GM12878 (cell line): Measurements from ENCODE around the gene DOCK1. TPM values are rescaled to one million over a fixed set of nuclear protein-coding genes. Genes with fewer than 3 reads are reported as not detected.

Experiments
- ATAC-seq: fragments of 200-7000 bp; cut with Tn5 transposase; 3 replicates; pipeline ENCODE4 v1.9.1; 2020; ENCODE audit warnings: mild to moderate bottlenecking, moderate library complexity
- BruUV-seq: library from RNA; stranded (reverse); fragments of 400-500 nt; replicated peaks from 2 replicates; lab custom pipeline; 2021; lab: Mats Ljungman, UMichigan
- CTCF ChIA-PET: fragments of 300-600 bp; sonication (Branson Sonifier 250); formaldehyde crosslinking; extraction: SDS; loops from one replicate; lab custom pipeline; 2021; ENCODE audit warnings: inconsistent platforms; lab: Yijun Ruan, JAX
- POLR2A ChIA-PET: fragments of 350-600 bp; formaldehyde crosslinking; extraction: SDS; loops from one replicate; lab custom pipeline; 2021; ENCODE audit warnings: inconsistent platforms; lab: Charles Lee
- RAD21 ChIA-PET: fragments of 300-600 bp; sonication (Branson Sonifier 250); formaldehyde crosslinking; loops from one replicate; lab custom pipeline; 2023; ENCODE audit warnings: antibody characterized with exemption; ENCODE audit not compliant: unreplicated experiment; lab: Charles Lee
- SMC1A ChIA-PET: fragments of 300-600 bp; sonication (Branson Sonifier 250); formaldehyde crosslinking; loops from one replicate; lab custom pipeline; 2023; ENCODE audit not compliant: unreplicated experiment, uncharacterized antibody; lab: Charles Lee
- DNase-seq: peaks from one replicate; pipeline ENCODE4 v3.0.0-alpha.2; 2011; ENCODE audit warnings: low read depth, low spot score
- FAIRE-seq: peaks from 3 replicates; lab custom pipeline; 2011; peaks lifted over from hg19 to GRCh38; lab: Jason Lieb, UNC
- H2AFZ ChIP-seq: 2 replicates; pipeline ENCODE4 v1.6.0; 2011; ENCODE audit warnings: low read depth, low read length, control low read depth; ENCODE audit not compliant: control insufficient read depth
- H3K27ac ChIP-seq: 2 replicates; pipeline ENCODE4 v1.5.1; 2011; ENCODE audit warnings: control low read depth; ENCODE audit not compliant: control insufficient read depth, insufficient read depth
- H3K27me3 ChIP-seq, 2 experiments: replicated peaks in 1 of 2; 2 replicates each; pipeline versions ENCODE4 v1.6.0 to v1.6.1; 2011; ENCODE audit warnings: low read length in 1 of 2; ENCODE audit not compliant: control insufficient read depth in 2 of 2, insufficient read depth in 2 of 2
- H3K36me3 ChIP-seq, 2 experiments: 2 replicates each; pipeline ENCODE4 v1.5.1; 2011; ENCODE audit warnings: low read length in 1 of 2; ENCODE audit not compliant: control insufficient read depth in 2 of 2, insufficient read depth in 2 of 2
- H3K4me1 ChIP-seq: 2 replicates; pipeline ENCODE4 v1.6.1; 2011; ENCODE audit warnings: mild to moderate bottlenecking, low read length, moderate library complexity, mixed read lengths; ENCODE audit not compliant: control insufficient read depth, insufficient read depth
- H3K4me2 ChIP-seq: 2 replicates; pipeline ENCODE4 v1.6.0; 2011; ENCODE audit warnings: control low read depth; ENCODE audit not compliant: control insufficient read depth, insufficient read depth
- H3K4me3 ChIP-seq: fragments of 200-600 bp; sonication (generic); 2 replicates; pipeline ENCODE4 v1.5.1; 2016
- H3K79me2 ChIP-seq: 2 replicates; pipeline ENCODE4 v1.6.0; 2011; ENCODE audit warnings: low read length; ENCODE audit not compliant: control insufficient read depth, insufficient read depth
- H3K9ac ChIP-seq: 2 replicates; pipeline ENCODE4 v1.8.0; 2011; ENCODE audit warnings: low read length, control low read depth, mixed read lengths; ENCODE audit not compliant: control insufficient read depth, insufficient read depth
- H3K9me3 ChIP-seq: replicated peaks from 3 replicates; pipeline ENCODE4 v1.5.1; 2011; ENCODE audit warnings: mild to moderate bottlenecking, low read length; ENCODE audit not compliant: control insufficient read depth, insufficient read depth
- H4K20me1 ChIP-seq: 2 replicates; pipeline ENCODE4 v1.6.0; 2011; ENCODE audit not compliant: control insufficient read depth, insufficient read depth
- CBFB ChIP-seq: IDR thresholded peaks from 2 replicates; pipeline ENCODE4 v1.6.1; 2016; ENCODE audit warnings: antibody characterized with exemption, low read depth
- DPF2 ChIP-seq: fragments of 450-650 bp; IDR thresholded peaks from 2 replicates; pipeline ENCODE4 v1.6.1; 2017; ENCODE audit warnings: mild to moderate bottlenecking
- E2F8 ChIP-seq: fragments of 450-650 bp; IDR thresholded peaks from 2 replicates; pipeline ENCODE4 v1.6.1; 2018; ENCODE audit warnings: mild to moderate bottlenecking, low read depth, moderate library complexity; ENCODE audit not compliant: partially characterized antibody
- IRF5 ChIP-seq: fragments of 450-650 bp; IDR thresholded peaks from 2 replicates; pipeline ENCODE4 v1.6.1; 2017; ENCODE audit warnings: borderline replicate concordance
- JUND ChIP-seq: IDR thresholded peaks from 2 replicates; pipeline ENCODE4 v1.6.1; 2012; ENCODE audit warnings: low read depth, mild to moderate bottlenecking, low read length, improper control_type of control experiment, moderate library complexity
- NR2C2 ChIP-seq: IDR thresholded peaks from 2 replicates; pipeline ENCODE4 v1.6.1; 2011; ENCODE audit warnings: borderline replicate concordance, low read depth; ENCODE audit not compliant: control insufficient read depth, insufficient read length
- POLR2AphosphoS2 ChIP-seq: IDR thresholded peaks from 2 replicates; pipeline ENCODE4 v1.6.1; 2011; ENCODE audit warnings: low read depth, mild to moderate bottlenecking, low read length, improper control_type of control experiment, moderate library complexity
- POU2F2 ChIP-seq: IDR thresholded peaks from 3 replicates; pipeline ENCODE4 v1.6.1; 2011; ENCODE audit warnings: low read depth, mild to moderate bottlenecking, low read length, borderline replicate concordance
- SIN3A ChIP-seq: IDR thresholded peaks from 2 replicates; pipeline ENCODE4 v1.6.1; 2012; ENCODE audit warnings: low read depth, low read length, improper control_type of control experiment
- SIX5 ChIP-seq: IDR thresholded peaks from 2 replicates; pipeline ENCODE4 v1.6.1; 2011; ENCODE audit warnings: mild to moderate bottlenecking, low read depth, low read length, moderate library complexity; ENCODE audit not compliant: severe bottlenecking
- SPI1 ChIP-seq: IDR thresholded peaks from 2 replicates; pipeline ENCODE4 v1.6.1; 2011; ENCODE audit warnings: low read depth, mild to moderate bottlenecking, low read length, moderate library complexity, borderline replicate concordance; ENCODE audit not compliant: insufficient read depth
- SREBF2 ChIP-seq: IDR thresholded peaks from 2 replicates; pipeline ENCODE4 v1.6.1; 2012; ENCODE audit warnings: mild to moderate bottlenecking, low read length
- ZNF24 ChIP-seq: fragments of 450-650 bp; IDR thresholded peaks from 2 replicates; pipeline ENCODE4 v1.6.1; 2017; ENCODE audit warnings: antibody characterized with exemption, mild to moderate bottlenecking
- ZNF592 ChIP-seq: fragments of 450-650 bp; IDR thresholded peaks from 2 replicates; pipeline ENCODE4 v1.6.1; 2017; ENCODE audit warnings: mild to moderate bottlenecking, moderate library complexity
- ZNF622 ChIP-seq: fragments of 450-650 bp; IDR thresholded peaks from 2 replicates; pipeline ENCODE4 v1.6.1; 2017; ENCODE audit warnings: mild to moderate bottlenecking, inconsistent platforms
- WGBS: methylation state at CpG from one replicate; pipeline ENCODE4 v1.1.6; 2016; ENCODE audit warnings: low lambda C conversion rate; ENCODE audit not compliant: insufficient replicate concordance, insufficient coverage; ENCODE audit errors: missing lambda C conversion rate; 5-methylcytosine and 5-hydroxymethylcytosine counted together
- in situ Hi-C: fragments of 300-500 bp; cut with MboI; formaldehyde crosslinking; loops from 9 replicates; pipeline ENCODE4 v1.14.3; 2018; ENCODE audit warnings: mixed read lengths
- intact Hi-C: fragments of 100-400 bp; cut with micrococcal nuclease; formaldehyde crosslinking; loops from one replicate; pipeline ENCODE4 v1.14.2; 2022; ENCODE audit not compliant: unreplicated experiment
- polyA plus RNA-seq, 11 experiments: library from polyadenylated mRNA; depleted of rRNA in 4 of 11; unstranded in 6 of 11; stranded (reverse) in 5 of 11; fragments of >200 nt; fragmentation: Nextera tagmentation in 4 of 11; fragmentation: Illumina TruSeq in 1 of 11; extraction: Ambion mirVana in 4 of 11; extraction: Trizol in 1 of 11; gene quantifications; 1 replicate in 1 of 11; 2 replicates in 10 of 11; pipeline versions ENCODE4 v1.2.1 to v1.2.3, GENCODE V29; 2011 to 2016; ENCODE audit warnings: inconsistent platforms in 2 of 11, missing spikeins in 2 of 11, low read depth in 1 of 11
- total RNA-seq, 4 experiments: library from RNA; depleted of rRNA in 3 of 4; stranded (reverse); fragments of >200 nt in 3 of 4; fragmentation: Illumina TruSeq in 1 of 4; extraction: Trizol in 1 of 4; gene quantifications; 2 replicates each; pipeline versions ENCODE4 v1.2.1 to v1.2.3, GENCODE V29; 2013 to 2021

DOCK1 gene
- total and polyA plus RNA-seq, 10 of the 15 experiments (the other 5 are each of a cell fraction or from before 2014, with no cell fraction given) = 0.05 to 0.18 TPM; not detected in 8

- TF ChIP-seq E2F8 (no peak), ZNF24 (no peak), ZNF592 (no peak), SIN3A (no peak)
Observed at GRCh38 chr10:126950401-126951105, 45.3 kb downstream of the DOCK1 start (continued).

- intact Hi-C loops = no loop called here
- Histone ChIP-seq H3K4me2 (no peak overlapping the region), H2AFZ (no peak overlapping the region), H3K79me2 (no peaks in the 10 kb centered on the region), H3K9ac (no peak overlapping the region), H3K27ac (no peak overlapping the region), H3K4me1 (no peaks in the 10 kb centered on the region), H4K20me1 (no peaks in the 10 kb centered on the region), H3K9me3 (no peaks in the 10 kb centered on the region; the same call in 2 of the 3 replicates), H3K36me3 (no peaks in the 10 kb centered on the region), H3K4me3 (no peak overlapping the region), H3K27me3 (no peaks in the 10 kb centered on the region)
- SMC1A ChIA-PET = no interaction called here
- no TSS peak for BruUV-seq
- FAIRE-seq (no peak), ATAC-seq (no peak), DNase-seq (no peak)
- in situ Hi-C loops = no loop called here
- RAD21 ChIA-PET = no interaction called here
- 23% methylated on average over 5 of the region's 5 CpGs for WGBS
- CTCF ChIA-PET = no interaction called here
- POLR2A ChIA-PET = no interaction called here
- TF ChIP-seq CBFB (no peak), SPI1 (no peak), ZNF622 (no peak), SIX5 (no peak), SREBF2 (no peak), POU2F2 (no peak), DPF2 (no peak), IRF5 (no peak), POLR2AphosphoS2 (no peak), JUND (no peak), NR2C2 (no peak)
Observed at GRCh38 chr10:126953886-126954285, 48.7 kb downstream of the DOCK1 start.
